PC-3 (cell line): ENCODE data around the gene SLCO2A1. TPM values are rescaled to one million over a fixed set of nuclear protein-coding genes. Genes with fewer than 3 reads are reported as not detected.

ENCODE experiments used
- ATAC-seq: fragments of 200-7000 bp; cut with Tn5 transposase; 2 replicates; pipeline ENCODE4 v1.9.1; 2020; ENCODE audit warnings: mild to moderate bottlenecking, moderate library complexity
- BruUV-seq: library from RNA; stranded (reverse); fragments of 400-500 nt; replicated peaks from 2 replicates; lab custom pipeline; 2021; lab: Mats Ljungman, UMichigan
- CTCF ChIA-PET: fragments of 300-600 bp; sonication (Branson Sonifier 250); formaldehyde crosslinking; loops from one replicate; lab custom pipeline; 2022; ENCODE audit warnings: antibody characterized with exemption; lab: Charles Lee
- POLR2A ChIA-PET: fragments of 300-600 bp; sonication (Branson Sonifier 250); formaldehyde crosslinking; loops from one replicate; lab custom pipeline; 2022; ENCODE audit warnings: antibody characterized with exemption; ENCODE audit not compliant: unreplicated experiment; lab: Charles Lee
- DNase-seq: peaks from one replicate; pipeline ENCODE4 v3.0.0-alpha.2; 2015
- H2AFZ ChIP-seq: fragments of 300-600 bp; sonication (generic); 2 replicates; pipeline ENCODE4 v1.6.0; 2016; ENCODE audit warnings: antibody characterized with exemption, low read length
- H3F3A ChIP-seq: fragments of 300-600 bp; sonication (generic); one replicate; pipeline ENCODE4 v1.6.0; 2017; ENCODE audit warnings: antibody characterized with exemption, low read length, control low read depth, mild to moderate bottlenecking; ENCODE audit not compliant: unreplicated experiment
- H3K27ac ChIP-seq: fragments of 300-600 bp; sonication (generic); 2 replicates; pipeline ENCODE4 v1.5.1; 2016; ENCODE audit warnings: mild to moderate bottlenecking, low read length
- H3K27me3 ChIP-seq: fragments of 300-600 bp; sonication (generic); 2 replicates; pipeline ENCODE4 v1.6.1; 2016; ENCODE audit warnings: low read length, mixed read lengths
- H3K36me3 ChIP-seq: fragments of 300-600 bp; sonication (generic); 2 replicates; pipeline ENCODE4 v1.6.1; 2016; ENCODE audit warnings: low read depth, mixed run types, low read length, mixed read lengths
- H3K4me1 ChIP-seq: fragments of 300-600 bp; sonication (generic); 2 replicates; pipeline ENCODE4 v1.5.1; 2016; ENCODE audit warnings: low read length; ENCODE audit not compliant: insufficient read depth
- H3K4me2 ChIP-seq: fragments of 300-600 bp; sonication (generic); 2 replicates; pipeline ENCODE4 v1.6.0; 2016; ENCODE audit warnings: low read length
- H3K4me3 ChIP-seq: fragments of 300-600 bp; sonication (generic); 2 replicates; pipeline ENCODE4 v1.5.1; 2016; ENCODE audit warnings: mild to moderate bottlenecking, low read length, mixed read lengths
- H3K79me2 ChIP-seq: fragments of 300-600 bp; sonication (generic); 2 replicates; pipeline ENCODE4 v1.6.1; 2017; ENCODE audit warnings: low read length, mixed read lengths
- H3K9ac ChIP-seq: fragments of 300-600 bp; sonication (generic); 2 replicates; pipeline ENCODE4 v1.6.0; 2016; ENCODE audit warnings: mild to moderate bottlenecking, low read length
- H3K9me2 ChIP-seq: fragments of 300-600 bp; sonication (generic); replicated peaks from 2 replicates; pipeline ENCODE4 v1.6.1; 2016; ENCODE audit warnings: mixed run types, low read length, mixed read lengths
- H3K9me3 ChIP-seq: fragments of 300-600 bp; sonication (generic); 2 replicates; pipeline ENCODE4 v1.6.1; 2016; ENCODE audit warnings: low read length, mixed read lengths
- H4K20me1 ChIP-seq: fragments of 300-600 bp; sonication (generic); 2 replicates; pipeline ENCODE4 v1.6.1; 2016; ENCODE audit warnings: low read length, mixed read lengths
- EZH2 ChIP-seq: fragments of 300-600 bp; sonication (generic); IDR thresholded peaks from one replicate; pipeline ENCODE4 v1.6.1; 2017; ENCODE audit warnings: antibody characterized with exemption, mild to moderate bottlenecking, low read length; ENCODE audit not compliant: unreplicated experiment
- EZH2phosphoT487 ChIP-seq: fragments of 300-600 bp; sonication (generic); IDR thresholded peaks from 2 replicates; pipeline ENCODE4 v1.6.1; 2018; ENCODE audit warnings: mild to moderate bottlenecking, antibody characterized with exemption, low read length, borderline replicate concordance
- intact Hi-C: fragments of 100-400 bp; cut with micrococcal nuclease; formaldehyde crosslinking; loops from 2 replicates; pipeline ENCODE4 v1.9.0; 2023
- total RNA-seq: library from RNA; depleted of rRNA; stranded (reverse); fragments of >200 nt; gene quantifications from 2 replicates; pipeline ENCODE4 v1.2.3, GENCODE V29; 2014
- TF ChIP-seq, protein P1 (sequence below): fragments of 300-600 bp; sonication (generic); conservative IDR thresholded peaks from 2 replicates; pipeline ENCODE4 v1.5.1; 2017; ENCODE audit warnings: antibody characterized with exemption, low read depth, mild to moderate bottlenecking, low read length

Gene SLCO2A1
- total RNA-seq, 1 experiment from 2014 or later, result not detected

- TF ChIP-seq, protein P1, sequence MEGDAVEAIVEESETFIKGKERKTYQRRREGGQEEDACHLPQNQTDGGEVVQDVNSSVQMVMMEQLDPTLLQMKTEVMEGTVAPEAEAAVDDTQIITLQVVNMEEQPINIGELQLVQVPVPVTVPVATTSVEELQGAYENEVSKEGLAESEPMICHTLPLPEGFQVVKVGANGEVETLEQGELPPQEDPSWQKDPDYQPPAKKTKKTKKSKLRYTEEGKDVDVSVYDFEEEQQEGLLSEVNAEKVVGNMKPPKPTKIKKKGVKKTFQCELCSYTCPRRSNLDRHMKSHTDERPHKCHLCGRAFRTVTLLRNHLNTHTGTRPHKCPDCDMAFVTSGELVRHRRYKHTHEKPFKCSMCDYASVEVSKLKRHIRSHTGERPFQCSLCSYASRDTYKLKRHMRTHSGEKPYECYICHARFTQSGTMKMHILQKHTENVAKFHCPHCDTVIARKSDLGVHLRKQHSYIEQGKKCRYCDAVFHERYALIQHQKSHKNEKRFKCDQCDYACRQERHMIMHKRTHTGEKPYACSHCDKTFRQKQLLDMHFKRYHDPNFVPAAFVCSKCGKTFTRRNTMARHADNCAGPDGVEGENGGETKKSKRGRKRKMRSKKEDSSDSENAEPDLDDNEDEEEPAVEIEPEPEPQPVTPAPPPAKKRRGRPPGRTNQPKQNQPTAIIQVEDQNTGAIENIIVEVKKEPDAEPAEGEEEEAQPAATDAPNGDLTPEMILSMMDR, result no peak
- no peak for TF ChIP-seq EZH2
- no peak for TF ChIP-seq EZH2phosphoT487
- BruUV-seq, result no TSS peak
- H3K27ac ChIP-seq, result no peak overlapping the region
- ChIA-PET CTCF (no interaction called here), POLR2A (no interaction called here)
- H3K4me2 ChIP-seq, result no peak overlapping the region
- intact Hi-C loops, result no loop called here
- H3K4me3 ChIP-seq, result no peak overlapping the region
- no peaks in the 10 kb centered on the region for H3K9me3 ChIP-seq
- 0 out of 2 replicates have a peak, but pooled peaks cover 7% of the 10 kb centered on the region for H3K27me3 ChIP-seq
- H3K79me2 ChIP-seq, result no peaks in the 10 kb centered on the region
- no peak overlapping the region for H2AFZ ChIP-seq
- no peak for ATAC-seq
- peaks cover 32% of the 10 kb centered on the region for H3K4me1 ChIP-seq
- H3K9ac ChIP-seq, result no peak overlapping the region
- H3F3A ChIP-seq, result no peaks in the 10 kb centered on the region
- no peaks in the 10 kb centered on the region for H3K36me3 ChIP-seq
- H4K20me1 ChIP-seq, result 0 out of 2 replicates have a peak, but pooled peaks cover 8% of the 10 kb centered on the region
- H3K9me2 ChIP-seq, result no peaks in the 10 kb centered on the region
- DNase-seq, result no peak
Observed at GRCh38 chr3:133941415-133941821, 88.3 kb downstream of the SLCO2A1 start.

- CTCF ChIA-PET, result no interaction called here
- no peaks in the 10 kb centered on the region for H3K9me2 ChIP-seq
- DNase-seq, result no peak
- H3K36me3 ChIP-seq, result no peaks in the 10 kb centered on the region
- H3K79me2 ChIP-seq, result no peaks in the 10 kb centered on the region
- H3K27ac ChIP-seq, result no peak overlapping the region
- H3K4me2 ChIP-seq, result no peak overlapping the region
- BruUV-seq, result no TSS peak
- H3F3A ChIP-seq, result no peaks in the 10 kb centered on the region
- POLR2A ChIA-PET, result no interaction called here
- no peaks in the 10 kb centered on the region for H3K9me3 ChIP-seq
- 0 out of 2 replicates have a peak, but pooled peaks cover 8% of the 10 kb centered on the region for H4K20me1 ChIP-seq
- H3K4me3 ChIP-seq, result no peak overlapping the region
- no peak overlapping the region for H3K9ac ChIP-seq
- H3K27me3 ChIP-seq, result 0 out of 2 replicates have a peak, but pooled peaks cover 7% of the 10 kb centered on the region
- peaks cover 28% of the 10 kb centered on the region for H3K4me1 ChIP-seq
- TF ChIP-seq EZH2 (no peak), EZH2phosphoT487 (no peak)
- no peak overlapping the region for H2AFZ ChIP-seq
- ATAC-seq, result no peak
- intact Hi-C loops, result no loop called here
Observed at GRCh38 chr3:133940536-133940935, 89.2 kb downstream of the SLCO2A1 start.

DNA sequence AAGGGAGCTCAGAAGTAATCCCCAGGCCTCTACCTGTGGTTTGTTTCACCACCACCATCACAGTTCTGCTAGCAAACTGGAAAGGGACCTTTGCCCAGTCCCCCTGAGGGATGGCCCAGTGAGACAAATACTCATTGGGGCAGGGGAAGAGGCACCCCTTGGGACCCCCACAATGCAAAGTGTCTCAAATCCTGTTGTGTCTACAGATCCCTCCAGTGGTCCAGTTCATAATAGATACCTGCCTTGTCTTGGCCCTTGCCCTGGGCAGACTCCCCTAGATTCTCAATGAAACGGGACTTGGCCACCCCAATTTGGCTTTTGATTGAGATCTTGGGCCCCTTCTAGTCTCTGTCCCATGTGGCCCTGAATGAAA, 90.3 kb downstream of the SLCO2A1 start:
- Histone ChIP-seq H3K9me2 (no peaks in the 10 kb centered on the region), H3K9ac (no peak overlapping the region), H3K27ac (no peak overlapping the region), H3K9me3 (no peaks in the 10 kb centered on the region), H4K20me1 (0 out of 2 replicates have a peak, but pooled peaks cover 6% of the 10 kb centered on the region), H3K4me3 (no peak overlapping the region), H3F3A (no peaks in the 10 kb centered on the region), H3K36me3 (no peaks in the 10 kb centered on the region), H3K27me3 (0 out of 2 replicates have a peak, but pooled peaks cover 7% of the 10 kb centered on the region), H3K79me2 (no peaks in the 10 kb centered on the region), H3K4me1 (peaks cover 17% of the 10 kb centered on the region), H3K4me2 (no peak overlapping the region), H2AFZ (no peak overlapping the region)
- ATAC-seq, result no peak
- no TSS peak for BruUV-seq
- TF ChIP-seq, protein P1, result no peak
- TF ChIP-seq EZH2phosphoT487, result no peak
- TF ChIP-seq EZH2, result no peak
- intact Hi-C loops, result loop anchor here (10.0 kb wide), 1 partner anchor 365 kb away; no protein-coding TSS in a partner anchor
- CTCF ChIA-PET, result no interaction called here
- POLR2A ChIA-PET, result no interaction called here
- no peak for DNase-seq
